Activated CD4-positive, alpha-beta T cell treated with anti-CD3 and anti-CD28 coated beads, Interleukin-2, amount 50 U/mL, for 16 hours (primary cell): ENCODE measurements around the gene SCN8A.
"Not testable (repeated sequence)": the region's sequence is repeated elsewhere in the genome, so short reads cannot be mapped to it uniquely, and the experiment has no call there.

ENCODE experiments used
- DNase-seq: peaks from one replicate; pipeline ENCODE4 v3.0.0-alpha.2; 2020

SCN8A gene

GRCh38 chr12:51774933-51775332 lies 183.9 kb downstream of the SCN8A start:
- DNase-seq = no peak

- DNase-seq = no peak
Measured at GRCh38 chr12:51777457-51777856, 186.4 kb downstream of the SCN8A start.

GRCh38 chr12:51777973-51778372 lies 186.9 kb downstream of the SCN8A start:
- DNase-seq = no peak

- DNase-seq = no peak
Measured at GRCh38 chr12:51779876-51780275, 188.8 kb downstream of the SCN8A start.

- no peak for DNase-seq
Measured at GRCh38 chr12:51784688-51785087, 193.7 kb downstream of the SCN8A start.

- no peak for DNase-seq
Measured at GRCh38 chr12:51785906-51786305, 194.9 kb downstream of the SCN8A start.

GRCh38 chr12:51788876-51789275 lies 197.8 kb downstream of the SCN8A start:
- no peak for DNase-seq

- no peak for DNase-seq
Measured at GRCh38 chr12:51792417-51792816, 201.4 kb downstream of the SCN8A start.

- no peak for DNase-seq
Measured at GRCh38 chr12:51793201-51793600, 202.2 kb downstream of the SCN8A start.

GRCh38 chr12:51797301-51797700 lies 206.3 kb downstream of the SCN8A start:
- DNase-seq = no peak

GRCh38 chr12:51798051-51798450 lies 207.0 kb downstream of the SCN8A start:
- not testable (repeated sequence) for DNase-seq

- no peak for DNase-seq
Measured at GRCh38 chr12:51798501-51798900, 207.5 kb downstream of the SCN8A start.

- no peak for DNase-seq
Measured at GRCh38 chr12:51801027-51801426, 210.0 kb downstream of the SCN8A start.

- no peak for DNase-seq
Measured at GRCh38 chr12:51806896-51807295, 215.9 kb downstream of the SCN8A start.

GRCh38 chr12:51809193-51809592 lies 218.2 kb downstream of the SCN8A start:
- DNase-seq = no peak

GRCh38 chr12:51811203-51812202 lies 220.5 kb downstream of the SCN8A start:
- no peak for DNase-seq

- DNase-seq = no peak
Measured at GRCh38 chr12:51812871-51813270, 221.8 kb downstream of the SCN8A start.

- no peak for DNase-seq
Measured at GRCh38 chr12:51813931-51814310, 222.9 kb downstream of the SCN8A start.

- peak; percentile 61 for DNase-seq
Measured at GRCh38 chr12:51814311-51815088, 223.5 kb downstream of the SCN8A start.

GRCh38 chr12:51815571-51815970 lies 224.5 kb downstream of the SCN8A start:
- no peak for DNase-seq

GRCh38 chr12:51817027-51817953 lies 226.3 kb downstream of the SCN8A start:
- DNase-seq = no peak

- no peak for DNase-seq
Measured at GRCh38 chr12:51818086-51818485, 227.1 kb downstream of the SCN8A start.
